A549 (cell line): ENCODE measurements around the gene RCOR3. TPM values are rescaled to one million over a fixed set of nuclear protein-coding genes. Genes with fewer than 3 reads are reported as not detected.

Experiments
- polyA plus RNA-seq, 4 experiments: library from polyadenylated mRNA; depleted of rRNA in 3 of 4; stranded (reverse); fragments of >200 nt; fragmentation: RNase III in 1 of 4; extraction: RNeasy Plus Mini Kit Qiagen cat#74134 plus additional on column Dnase treatment in 1 of 4; gene quantifications; 2 replicates in 3 of 4; 3 replicates in 1 of 4; pipeline ENCODE4 v1.2.3, GENCODE V29; 2011 to 2017

The RCOR3 gene
- polyA plus RNA-seq, 2 of the 4 experiments (the other 2 are of a cell fraction), result 16.3 to 40.7 TPM

Other genes with a start within 250 kb of the RCOR3 start
- 7.9 and 8.4 TPM in 2 replicates for gene KCNH1, start 125.2 kb upstream of the RCOR3 start, polyA plus RNA-seq (2011; rRNA removed)
- 5.1 to 5.7 TPM (median 5.3 TPM) in 3 replicates for gene KCNH1, start 125.2 kb upstream of the RCOR3 start, polyA plus RNA-seq (2017; fragmentation: RNase III; extraction: RNeasy Plus Mini Kit Qiagen cat#74134 plus additional on column Dnase treatment)
- gene TRAF5, start 67.5 kb downstream of the RCOR3 start, polyA plus RNA-seq (2011; rRNA removed), result 14.6 and 16.0 TPM in 2 replicates
- 8.2 to 9.5 TPM (median 8.6 TPM) in 3 replicates for gene TRAF5, start 67.5 kb downstream of the RCOR3 start, polyA plus RNA-seq (2017; fragmentation: RNase III; extraction: RNeasy Plus Mini Kit Qiagen cat#74134 plus additional on column Dnase treatment)
- not detected in 2 replicates for gene RD3, start 232.8 kb downstream of the RCOR3 start, polyA plus RNA-seq (2011; rRNA removed)
- gene RD3, start 232.8 kb downstream of the RCOR3 start, polyA plus RNA-seq (2017; fragmentation: RNase III; extraction: RNeasy Plus Mini Kit Qiagen cat#74134 plus additional on column Dnase treatment), result not detected in 3 replicates